Ovary (tissue), 3 donors: Measurements from ENCODE around the gene NUP54.

Experiments
- CTCF ChIP-seq, 3 donors: fragments of 450-650 bp in 2 of 3; fragments of 200-600 bp in 1 of 3; IDR thresholded peaks; one replicate each; pipeline versions ENCODE4 v1.5.1 to v1.8.0; 2016 to 2022; ENCODE audit warnings: antibody characterized with exemption in 3 of 3, mild to moderate bottlenecking in 1 of 3
- EP300 ChIP-seq: sonication (generic); formaldehyde crosslinking; IDR thresholded peaks from one replicate; pipeline ENCODE4 v1.6.1; 2017; ENCODE audit warnings: antibody characterized with exemption
- POLR2A ChIP-seq: fragments of 450-650 bp; IDR thresholded peaks from one replicate; pipeline ENCODE4 v1.6.1; 2017; ENCODE audit warnings: antibody characterized with exemption, mild to moderate bottlenecking, moderate library complexity
- donor health status: DM: no; HTN: no; CAD: no.

- TF ChIP-seq CTCF (IDR thresholded peaks at IDR 0.05) (no peak), POLR2A (no peak), EP300 (no peak)
Measured at GRCh38 chr4:76127754-76128153, 20.4 kb downstream of the NUP54 start.
